Gastroesophageal sphincter (tissue), 4 donors: ENCODE data around the gene MSH5. TPM values are rescaled to one million over a fixed set of nuclear protein-coding genes. Genes with fewer than 3 reads are reported as not detected.
A peak's percentile ranks its signal among the peaks of the same experiment; 100 is the strongest.

ENCODE experiments used
- ATAC-seq: fragments of 150-250 bp; one replicate; pipeline ENCODE4 v1.9.1; 2016; ENCODE audit warnings: mild to moderate bottlenecking, moderate library complexity
- H3K27ac ChIP-seq, 4 donors: fragments of 200-600 bp; sonication (generic) in 3 of 4; 1 replicate in 3 of 4; 2 replicates in 1 of 4; pipeline ENCODE4 v1.5.1; 2016 to 2019
- H3K27me3 ChIP-seq: fragments of 200-600 bp; sonication (generic); one replicate; pipeline ENCODE4 v1.5.1; 2019
- H3K36me3 ChIP-seq, 2 donors: fragments of 200-600 bp; sonication (generic); one replicate each; pipeline ENCODE4 v1.5.1; 2019; ENCODE audit warnings: control low read depth in 1 of 2
- H3K4me1 ChIP-seq, 3 donors: fragments of 200-600 bp; sonication (generic); 1 replicate in 2 of 3; 2 replicates in 1 of 3; pipeline ENCODE4 v1.5.1; 2016 to 2019; ENCODE audit warnings: control low read depth in 2 of 3
- H3K4me3 ChIP-seq, 2 donors: fragments of 200-600 bp; sonication (generic); one replicate each; pipeline ENCODE4 v1.5.1; 2019; ENCODE audit warnings: mild to moderate bottlenecking in 1 of 2, moderate library complexity in 1 of 2
- H3K9me3 ChIP-seq, 3 donors: fragments of 200-600 bp; sonication (generic); one replicate each; pipeline ENCODE4 v1.5.1; 2017 to 2019; ENCODE audit warnings: control low read depth in 2 of 3
- CTCF ChIP-seq, 4 experiments: fragments of 200-600 bp in 2 of 4; fragments of 450-650 bp in 2 of 4; sonication (generic) in 1 of 4; IDR thresholded peaks; one replicate each; pipeline ENCODE4 v1.5.1; 2017 to 2019; ENCODE audit warnings: antibody characterized with exemption in 4 of 4, mild to moderate bottlenecking in 2 of 4, moderate library complexity in 2 of 4
- EP300 ChIP-seq: sonication (generic); formaldehyde crosslinking; IDR thresholded peaks from one replicate; pipeline ENCODE4 v1.6.1; 2017; ENCODE audit warnings: antibody characterized with exemption, mild to moderate bottlenecking
- POLR2A ChIP-seq, 2 donors: fragments of 450-650 bp; IDR thresholded peaks; one replicate each; pipeline ENCODE4 v1.6.1; 2017; ENCODE audit warnings: antibody characterized with exemption in 2 of 2, mild to moderate bottlenecking in 2 of 2, moderate library complexity in 1 of 2
- POLR2AphosphoS5 ChIP-seq: sonication (generic); formaldehyde crosslinking; IDR thresholded peaks from one replicate; pipeline ENCODE4 v1.6.1; 2017; ENCODE audit warnings: antibody characterized with exemption
- WGBS, 2 donors: methylation state at CpG; one replicate each; pipeline ENCODE4 v1.1.5; 2018; ENCODE audit warnings: low coverage in 1 of 2; 5-methylcytosine and 5-hydroxymethylcytosine counted together
- total RNA-seq, 4 donors: library from RNA; depleted of rRNA; stranded (reverse); fragments of >200 nt; gene quantifications; one replicate each; pipeline ENCODE4 v1.1.0, GENCODE V29; 2016

MSH5 gene
- total RNA-seq, 4 donors from 2014 or later: 1.9 to 12.7 (median 6.7) TPM

GRCh38 chr6:31784098-31784925, 44.5 kb downstream of the MSH5 start:
- ATAC-seq: no peak
- no peak overlapping the region for H3K27ac ChIP-seq
- no peaks in the 10 kb centered on the region for H3K27me3 ChIP-seq
- no peak overlapping the region for H3K4me3 ChIP-seq
- peaks cover 0 to 89% of the 10 kb centered on the region in 2 donors for H3K36me3 ChIP-seq
- H3K4me1 ChIP-seq: no peaks in the 10 kb centered on the region
- H3K9me3 ChIP-seq: no peaks in the 10 kb centered on the region
- TF ChIP-seq POLR2AphosphoS5 (no peak), CTCF (IDR thresholded peaks at IDR 0.05) (no peak), EP300 (no peak), POLR2A (IDR thresholded peaks at IDR 0.05) (no peak)
- 87 to 91% methylated on average over 3 to 9 of the region's 15 CpGs for WGBS, 2 donors

- H3K27me3 ChIP-seq: no peaks in the 10 kb centered on the region
- H3K4me1 ChIP-seq: no peaks in the 10 kb centered on the region
- no peak overlapping the region for H3K4me3 ChIP-seq
- ATAC-seq: no peak
- H3K9me3 ChIP-seq: no peaks in the 10 kb centered on the region
- TF ChIP-seq POLR2AphosphoS5: no peak
- no peak for TF ChIP-seq EP300
- no peak for TF ChIP-seq POLR2A (IDR thresholded peaks at IDR 0.05)
- no peak for TF ChIP-seq CTCF (IDR thresholded peaks at IDR 0.05)
- peaks cover 0 to 82% of the 10 kb centered on the region in 2 donors for H3K36me3 ChIP-seq
- no peak overlapping the region for H3K27ac ChIP-seq
- 100% methylated on average over 3 of the region's 11 CpGs; no CpG with 5 or more reads in 1 of the 2 donors for WGBS, 2 donors
Measured at GRCh38 chr6:31785475-31785874, 45.7 kb downstream of the MSH5 start.

GRCh38 chr6:31791324-31792089, 51.7 kb downstream of the MSH5 start:
- peak overlapping the region in 2 of 4 donors; percentile 17 to 18 for H3K27ac ChIP-seq
- no peak for ATAC-seq

GRCh38 chr6:31792090-31792374, 52.2 kb downstream of the MSH5 start:
- Histone ChIP-seq H3K4me3 (no peak overlapping the region), H3K27ac (peak overlapping the region in 1 of 4 donors; percentile 18), H3K4me1 (peaks cover 0 to 22% (median 12%) of the 10 kb centered on the region in 3 donors), H3K9me3 (no peaks in the 10 kb centered on the region), H3K27me3 (no peaks in the 10 kb centered on the region), H3K36me3 (peaks cover 0 to 52% of the 10 kb centered on the region in 2 donors)
- TF ChIP-seq POLR2AphosphoS5 (no peak), CTCF (IDR thresholded peaks at IDR 0.05) (no peak), EP300 (no peak), POLR2A (IDR thresholded peaks at IDR 0.05) (no peak)
- 81 to 100% methylated on average over 1 to 3 of the region's 3 CpGs for WGBS, 2 donors
- ATAC-seq: no peak

More at GRCh38 chr6:31791324-31792089, 51.7 kb downstream of the MSH5 start:
- WGBS, 2 donors: 8 to 20% methylated on average over 2 to 4 of the region's 12 CpGs
- TF ChIP-seq POLR2A (IDR thresholded peaks at IDR 0.05) (no peak), POLR2AphosphoS5 (no peak), CTCF (IDR thresholded peaks at IDR 0.05) (peak in 3 of 4 experiments; percentile 19 to 55 (median 46))
- Histone ChIP-seq H3K4me1 (peaks cover 0 to 22% (median 12%) of the 10 kb centered on the region in 3 donors), H3K9me3 (no peaks in the 10 kb centered on the region), H3K4me3 (no peak overlapping the region), H3K27me3 (no peaks in the 10 kb centered on the region), H3K36me3 (peaks cover 0 to 52% of the 10 kb centered on the region in 2 donors)
